H9 (cell line): ENCODE data around the gene CNOT9. TPM values are rescaled to one million over a fixed set of nuclear protein-coding genes. Genes with fewer than 3 reads are reported as not detected.

Experiments
- DNase-seq: peaks from one replicate; pipeline ENCODE4 v3.0.0-alpha.2; 2017
- H2AFZ ChIP-seq: one replicate; pipeline ENCODE4 v1.6.1; 2013; ENCODE audit warnings: mild to moderate bottlenecking, low read length, control low read depth, moderate library complexity
- H2AK5ac ChIP-seq: 2 replicates; pipeline ENCODE4 v1.6.1; 2013; ENCODE audit warnings: low read length, control low read depth, mixed read lengths; ENCODE audit not compliant: insufficient read length
- H2BK120ac ChIP-seq: one replicate; pipeline ENCODE4 v1.6.1; 2013; ENCODE audit warnings: low read depth, mild to moderate bottlenecking, low read length, control low read depth, inconsistent platforms; ENCODE audit not compliant: poor library complexity, severe bottlenecking
- H2BK12ac ChIP-seq: 2 replicates; pipeline ENCODE4 v1.6.1; 2013; ENCODE audit warnings: low read length, control low read depth, mixed read lengths, low read depth; ENCODE audit not compliant: insufficient read length
- H2BK15ac ChIP-seq: 2 replicates; pipeline ENCODE4 v1.6.1; 2013; ENCODE audit warnings: low read depth, low read length, control low read depth
- H2BK20ac ChIP-seq: one replicate; pipeline ENCODE4 v1.6.1; 2013; ENCODE audit warnings: low read depth, mild to moderate bottlenecking, low read length, control low read depth, inconsistent platforms; ENCODE audit not compliant: poor library complexity, severe bottlenecking
- H2BK5ac ChIP-seq: 2 replicates; pipeline ENCODE4 v1.6.1; 2013; ENCODE audit warnings: low read length, control low read depth, mixed read lengths; ENCODE audit not compliant: insufficient read length
- H3K14ac ChIP-seq: 2 replicates; pipeline ENCODE4 v1.6.1; 2013; ENCODE audit warnings: low read length, control low read depth; ENCODE audit not compliant: insufficient read depth
- H3K18ac ChIP-seq: 2 replicates; pipeline ENCODE4 v1.6.1; 2013; ENCODE audit warnings: low read depth, mild to moderate bottlenecking, mixed read lengths, low read length, control low read depth; ENCODE audit not compliant: insufficient read length
- H3K23ac ChIP-seq: 2 replicates; pipeline ENCODE4 v1.6.1; 2013; ENCODE audit warnings: low read length, control low read depth, mixed read lengths, low read depth; ENCODE audit not compliant: insufficient read length
- H3K23me2 ChIP-seq: 2 replicates; pipeline ENCODE4 v1.6.1; 2013; ENCODE audit warnings: low read depth, mild to moderate bottlenecking, mixed read lengths, low read length, control low read depth; ENCODE audit not compliant: insufficient read length, poor library complexity, severe bottlenecking
- H3K27ac ChIP-seq: 2 replicates; pipeline ENCODE4 v1.5.1; 2013; ENCODE audit warnings: low read length, control low read depth, mixed read lengths, low read depth; ENCODE audit not compliant: insufficient read length
- H3K27me3 ChIP-seq: 2 replicates; pipeline ENCODE4 v1.6.1; 2013; ENCODE audit warnings: low read length, control low read depth, inconsistent platforms; ENCODE audit not compliant: insufficient read depth
- H3K4ac ChIP-seq: 2 replicates; pipeline ENCODE4 v1.6.1; 2013; ENCODE audit warnings: low read depth, mild to moderate bottlenecking, control low read depth, inconsistent platforms, low read length, moderate library complexity
- H3K4me1 ChIP-seq: 2 replicates; pipeline ENCODE4 v1.6.1; 2013; ENCODE audit warnings: low read length, control low read depth, inconsistent platforms; ENCODE audit not compliant: insufficient read depth
- H3K4me2 ChIP-seq: 2 replicates; pipeline ENCODE4 v1.6.1; 2013; ENCODE audit warnings: low read length, control low read depth, mixed read lengths; ENCODE audit not compliant: insufficient read length, insufficient read depth
- H3K56ac ChIP-seq: 2 replicates; pipeline ENCODE4 v1.6.1; 2013; ENCODE audit warnings: low read depth, mild to moderate bottlenecking, mixed read lengths, low read length, control low read depth; ENCODE audit not compliant: insufficient read length
- H3K79me1 ChIP-seq: 2 replicates; pipeline ENCODE4 v1.6.1; 2013; ENCODE audit warnings: low read depth, mild to moderate bottlenecking, moderate library complexity, low read length, control low read depth, inconsistent platforms; ENCODE audit not compliant: insufficient read depth, poor library complexity, severe bottlenecking
- H3K79me2 ChIP-seq: 2 replicates; pipeline ENCODE4 v1.6.1; 2013; ENCODE audit warnings: low read length, control low read depth, inconsistent platforms; ENCODE audit not compliant: insufficient read depth
- H3K9ac ChIP-seq: 2 replicates; pipeline ENCODE4 v1.6.1; 2013; ENCODE audit warnings: low read length, control low read depth, mixed read lengths; ENCODE audit not compliant: insufficient read length; ENCODE audit errors: extremely low read depth
- H3K9me3 ChIP-seq: one replicate; pipeline ENCODE4 v1.6.1; 2013; ENCODE audit warnings: low read depth, low read length, inconsistent platforms; ENCODE audit not compliant: control insufficient read depth
- H3T11ph ChIP-seq: one replicate; pipeline ENCODE4 v1.6.1; 2013; ENCODE audit warnings: mild to moderate bottlenecking, low read length, control low read depth, inconsistent platforms
- H4K20me1 ChIP-seq: one replicate; pipeline ENCODE4 v1.6.1; 2013; ENCODE audit not compliant: control insufficient read depth, insufficient read length, insufficient read depth
- H4K5ac ChIP-seq: 2 replicates; pipeline ENCODE4 v1.6.1; 2013; ENCODE audit warnings: low read depth, mild to moderate bottlenecking, mixed read lengths, low read length, control low read depth; ENCODE audit not compliant: insufficient read length
- H4K8ac ChIP-seq: replicated peaks from 2 replicates; pipeline ENCODE4 v1.6.1; 2013; ENCODE audit warnings: low read length, control low read depth, mixed read lengths, low read depth; ENCODE audit not compliant: insufficient read length
- H4K91ac ChIP-seq: 2 replicates; pipeline ENCODE4 v1.6.1; 2013; ENCODE audit warnings: low read depth, mild to moderate bottlenecking, moderate library complexity, mixed read lengths, low read length, control low read depth; ENCODE audit not compliant: insufficient read length
- H3K27ac Mint-ChIP-seq, 3 experiments: 2 replicates in 2 of 3; 3 replicates in 1 of 3; pipeline ENCODE4 v1.8.0; 2020 to 2021; ENCODE audit warnings: mixed read lengths in 3 of 3, mild to moderate bottlenecking in 1 of 3, moderate library complexity in 1 of 3
- H3K27me3 Mint-ChIP-seq: 2 replicates; pipeline ENCODE4 v1.8.0; 2021; ENCODE audit warnings: low read depth, mild to moderate bottlenecking, moderate library complexity, mixed read lengths
- H3K36me3 Mint-ChIP-seq, 3 experiments: 2 replicates in 2 of 3; 3 replicates in 1 of 3; pipeline ENCODE4 v1.8.0; 2020 to 2021; ENCODE audit warnings: low read depth in 3 of 3, mixed read lengths in 3 of 3; ENCODE audit not compliant: insufficient read depth in 1 of 3
- H3K4me1 Mint-ChIP-seq, 2 experiments: 2 replicates each; pipeline ENCODE4 v1.8.0; 2020; ENCODE audit warnings: mixed read lengths in 2 of 2
- H3K4me3 Mint-ChIP-seq, 2 experiments: 2 replicates in 1 of 2; 3 replicates in 1 of 2; pipeline ENCODE4 v1.8.0; 2020 to 2021; ENCODE audit warnings: mild to moderate bottlenecking in 2 of 2, mixed read lengths in 2 of 2, moderate library complexity in 1 of 2
- H3K9me3 Mint-ChIP-seq, 2 experiments: 2 replicates in 1 of 2; 3 replicates in 1 of 2; pipeline ENCODE4 v1.8.0; 2020; ENCODE audit warnings: mild to moderate bottlenecking in 2 of 2, mixed read lengths in 2 of 2, moderate library complexity in 1 of 2
- CTCF ChIP-seq: fragments of 200-600 bp; sonication (generic); conservative IDR thresholded peaks from 3 replicates; pipeline ENCODE4 v1.8.0; 2021; ENCODE audit warnings: antibody characterized with exemption, mild to moderate bottlenecking
- WGBS: extraction: QIAGEN DNeasy Blood & Tissue Kit; methylation state at CpG from one replicate; pipeline ENCODE4 v1.1.7; 2013; ENCODE audit warnings: missing lambda C conversion rate, low lambda C conversion rate, mixed read lengths; ENCODE audit not compliant: insufficient read length; ENCODE audit errors: extremely low coverage; 5-methylcytosine and 5-hydroxymethylcytosine counted together
- total RNA-seq: library from RNA; stranded (reverse); gene quantifications from 2 replicates; pipeline ENCODE4 v1.2.1, GENCODE V29; 2021

The CNOT9 gene
- total RNA-seq, 1 experiment from 2014 or later = 91.2 TPM

GRCh38 chr2:218621007-218621406 is 52.4 kb downstream of the CNOT9 start:
- Histone ChIP-seq H3K4ac (no peak overlapping the region), H2AK5ac (no peak overlapping the region), H3K56ac (no peak overlapping the region), H3K4me2 (no peak overlapping the region), H3K14ac (no peak overlapping the region), H3K9me3 (no peaks in the 10 kb centered on the region), H4K5ac (no peak overlapping the region), H3K9ac (no peak overlapping the region), H4K20me1 (no peaks in the 10 kb centered on the region), H3K27ac (no peak overlapping the region), H3K79me2 (no peaks in the 10 kb centered on the region), H3K4me1 (no peaks in the 10 kb centered on the region), H3K18ac (no peak overlapping the region), H3K79me1 (no peaks in the 10 kb centered on the region), H2BK120ac (no peak overlapping the region), H4K8ac (no peak overlapping the region), H3T11ph (no peak overlapping the region), H3K23ac (no peak overlapping the region), H2AFZ (no peak overlapping the region), H2BK20ac (no peak overlapping the region), H2BK15ac (no peak overlapping the region), H3K27me3 (no peaks in the 10 kb centered on the region), H3K23me2 (no peaks in the 10 kb centered on the region), H4K91ac (no peak overlapping the region), H2BK5ac (no peak overlapping the region), H2BK12ac (no peak overlapping the region)
- H3K4me3 Mint-ChIP-seq = no peak overlapping the region
- H3K36me3 Mint-ChIP-seq = no peaks in the 10 kb centered on the region
- no peak for DNase-seq
- H3K27ac Mint-ChIP-seq = no peak overlapping the region
- H3K4me1 Mint-ChIP-seq = no peaks in the 10 kb centered on the region
- no peaks in the 10 kb centered on the region for H3K9me3 Mint-ChIP-seq
- no CpG with 5 or more reads among the region's 7 CpGs for WGBS
- H3K27me3 Mint-ChIP-seq = no peaks in the 10 kb centered on the region; the same call in 1 of the 2 replicates
- TF ChIP-seq CTCF = no peak
